Myocyte (in vitro differentiated cells): ENCODE data around the gene MIPEP. TPM values are rescaled to one million over a fixed set of nuclear protein-coding genes. Genes with fewer than 3 reads are reported as not detected.
"Not testable (repeated sequence)": the region's sequence is repeated elsewhere in the genome, so short reads cannot be mapped to it uniquely, and the experiment has no call there.

Experiments
- DNase-seq: peaks from one replicate; pipeline ENCODE4 v3.0.0-alpha.2; 2012; ENCODE audit warnings: low read depth
- polyA plus RNA-seq: library from polyadenylated mRNA; unstranded; fragments of >200 nt; gene quantifications from one replicate; pipeline ENCODE4 v1.2.1, GENCODE V29; 2012; ENCODE audit warnings: missing spikeins
- total RNA-seq: library from RNA; depleted of rRNA; stranded (reverse); fragments of >200 nt; gene quantifications from 2 replicates; pipeline ENCODE4 v1.2.3, GENCODE V29; 2014

Gene MIPEP
- total RNA-seq: 18.3 and 19.9 TPM in 2 replicates
- polyA plus RNA-seq: 28.2 TPM

DNA sequence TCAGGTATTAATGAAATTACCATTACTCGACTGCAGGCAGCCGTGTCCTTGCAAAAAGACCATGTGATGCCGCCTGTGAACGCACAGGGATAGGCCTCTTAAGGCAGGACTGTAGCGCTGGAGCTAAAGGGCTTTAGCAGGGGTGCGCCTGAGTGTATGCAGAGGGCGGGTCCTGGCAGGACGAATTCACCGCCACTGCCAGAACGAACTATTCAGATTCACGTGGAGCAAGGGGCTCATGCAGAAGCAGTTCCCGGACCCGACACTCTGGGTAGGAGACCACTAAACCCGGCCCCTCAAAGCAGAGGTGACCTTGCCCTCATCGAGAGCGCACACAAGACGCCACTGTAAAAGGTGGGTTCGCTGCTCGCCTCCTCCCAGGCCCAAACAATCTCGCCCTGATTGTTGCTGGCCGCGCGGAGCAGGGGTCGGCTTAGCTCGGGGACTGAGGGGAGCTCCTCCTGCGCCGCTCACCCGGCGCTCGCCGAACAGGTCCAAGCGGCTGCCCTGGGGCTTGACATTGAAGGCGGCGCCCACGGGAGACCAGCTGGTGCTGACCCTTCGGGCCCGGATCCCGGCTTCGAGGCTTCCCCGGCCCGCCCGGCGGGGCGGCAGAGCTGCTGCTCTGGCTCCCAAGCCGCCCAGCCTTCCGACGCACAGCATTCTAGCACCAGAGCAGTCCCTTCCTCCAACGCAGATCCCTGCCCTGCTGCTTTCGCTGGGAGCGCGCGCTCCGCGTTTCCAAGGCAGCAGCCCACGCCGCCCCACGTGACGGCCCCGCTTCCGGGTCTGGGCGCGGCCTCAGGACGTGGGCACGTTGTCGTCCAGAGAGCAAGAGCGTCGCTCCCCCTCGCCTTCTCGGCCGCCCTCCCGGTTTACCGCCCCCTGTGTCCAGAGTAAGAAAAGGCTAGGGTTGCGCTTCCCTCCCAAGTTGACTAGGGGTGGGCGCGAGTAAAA is at the start of gene MIPEP:
Gene MIPEP, minus strand, starts transcription at position 743 of the 957 bp plus-strand sequence. Its CDS starts 80 bp downstream, at position 663.
- peak; percentile 97 for DNase-seq

DNA sequence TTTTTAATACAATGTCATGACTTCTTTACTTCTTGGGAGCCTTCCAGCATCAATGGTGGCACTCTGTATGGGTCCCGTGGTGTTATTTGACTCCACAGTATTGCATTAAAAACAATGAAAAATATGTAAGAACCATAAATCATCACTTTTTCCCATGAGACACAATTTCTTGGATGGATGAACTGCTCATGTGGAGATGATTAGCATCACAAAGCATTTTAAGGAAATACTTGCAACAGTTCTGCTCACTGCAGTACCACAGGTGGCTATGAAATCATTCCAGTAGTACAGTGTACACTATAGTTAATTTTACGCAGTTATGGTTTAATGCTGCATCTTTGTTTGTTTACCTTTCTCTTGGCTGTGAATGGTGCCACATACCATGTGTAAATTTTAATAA is 45.3 kb upstream of the MIPEP start:
- DNase-seq: peak; percentile 36

DNA sequence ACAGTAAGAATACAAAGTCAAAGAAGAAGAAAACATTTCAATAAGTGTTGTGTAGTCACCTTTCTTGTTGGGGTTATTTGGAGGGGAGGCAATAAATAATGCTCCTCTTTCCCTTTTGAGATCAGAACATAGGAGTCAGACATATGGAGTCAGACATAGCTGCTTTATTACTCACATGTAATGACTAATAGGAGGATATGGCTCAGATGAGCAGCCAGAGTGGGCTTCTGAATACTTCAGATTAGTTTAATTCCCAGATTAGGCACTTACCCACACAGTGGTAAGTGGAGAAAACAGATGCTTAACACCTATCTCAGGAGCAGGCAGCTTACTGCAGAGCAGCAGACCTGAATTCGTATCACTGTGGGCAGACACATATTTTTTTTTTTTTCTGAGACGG is 39.8 kb upstream of the MIPEP start:
- no peak for DNase-seq

DNA sequence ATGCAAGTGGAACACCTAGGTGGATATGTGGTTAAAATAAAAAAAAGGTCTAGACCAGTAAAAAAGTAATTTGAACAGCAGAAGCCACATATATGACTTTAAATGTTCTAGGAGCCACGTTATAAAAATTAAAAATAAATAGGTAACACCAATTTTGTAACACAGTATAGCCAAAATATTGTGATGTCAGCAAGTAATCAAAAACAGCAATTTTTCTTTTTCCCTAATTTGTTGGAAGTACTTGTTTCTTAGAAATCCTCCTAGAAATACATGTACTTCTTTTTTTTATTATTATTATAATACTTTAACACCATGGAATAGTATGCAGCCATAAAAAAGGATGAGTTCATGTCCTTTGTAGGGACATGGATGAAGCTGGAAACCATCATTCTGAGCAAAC is 33.8 kb upstream of the MIPEP start:
- no peak for DNase-seq

DNA sequence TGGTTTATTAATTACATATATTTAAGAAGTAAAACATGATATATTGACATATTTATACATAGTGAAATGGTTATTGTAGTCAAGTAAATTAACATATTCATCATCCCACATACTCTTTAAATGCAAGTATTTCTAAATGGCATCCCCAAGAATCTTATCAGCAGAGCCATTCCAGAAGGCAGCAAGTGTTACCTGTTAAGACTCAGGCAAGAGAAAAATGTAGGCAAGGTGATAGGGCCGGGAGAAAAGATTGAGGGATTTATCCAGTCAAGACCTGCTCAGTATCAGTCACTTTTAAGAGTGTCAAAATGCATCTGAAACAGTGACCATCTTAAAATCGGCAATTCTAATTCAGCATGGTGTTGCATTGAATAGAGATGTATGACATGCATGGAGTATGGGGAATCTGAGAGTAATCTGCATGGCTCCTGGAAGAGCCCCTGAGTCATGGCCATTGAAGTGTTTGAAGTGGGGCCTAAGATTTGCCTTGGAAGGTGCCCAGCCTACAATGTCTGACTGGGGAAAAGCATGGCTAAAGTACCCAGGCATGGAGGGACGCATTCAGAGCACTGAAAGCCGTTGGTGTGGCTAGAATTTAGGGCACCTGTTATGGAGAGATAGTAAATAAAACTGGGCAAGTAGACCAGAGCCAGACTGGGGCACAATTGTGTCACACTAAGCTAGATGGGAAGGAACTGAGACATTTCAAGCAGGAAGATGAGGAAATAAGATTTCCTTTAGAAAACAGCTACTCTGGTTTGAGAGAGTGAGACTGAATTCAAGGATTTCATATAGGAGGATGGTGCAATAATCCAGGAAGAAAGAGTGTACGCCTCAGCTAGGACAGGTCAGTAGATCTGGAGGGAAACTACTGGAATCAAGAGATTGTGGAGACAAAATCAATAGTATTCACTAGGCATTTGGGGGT is 33.1 kb upstream of the MIPEP start:
- DNase-seq: no peak

DNA sequence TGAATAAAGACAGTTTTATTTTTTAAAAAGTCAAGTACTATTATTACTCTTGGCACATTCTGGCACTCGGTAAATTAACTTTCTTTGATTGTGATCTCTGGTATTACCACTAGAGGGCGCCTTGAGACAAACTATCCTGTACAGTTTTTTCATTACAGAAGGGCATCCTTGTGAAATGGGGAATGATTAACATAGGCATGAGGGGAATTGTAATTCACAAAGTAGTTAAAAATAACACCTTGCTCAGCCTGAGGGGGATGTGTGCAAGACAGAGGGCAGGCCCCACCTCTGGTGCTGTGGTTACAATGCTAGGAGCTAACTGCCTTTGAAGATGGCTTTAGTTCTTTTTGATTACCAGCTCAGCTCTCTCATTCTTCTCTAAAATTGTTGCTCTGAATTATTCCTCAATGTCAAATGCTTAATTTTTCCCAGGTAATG is 32.3 kb upstream of the MIPEP start:
- DNase-seq: peak; percentile 80

DNA sequence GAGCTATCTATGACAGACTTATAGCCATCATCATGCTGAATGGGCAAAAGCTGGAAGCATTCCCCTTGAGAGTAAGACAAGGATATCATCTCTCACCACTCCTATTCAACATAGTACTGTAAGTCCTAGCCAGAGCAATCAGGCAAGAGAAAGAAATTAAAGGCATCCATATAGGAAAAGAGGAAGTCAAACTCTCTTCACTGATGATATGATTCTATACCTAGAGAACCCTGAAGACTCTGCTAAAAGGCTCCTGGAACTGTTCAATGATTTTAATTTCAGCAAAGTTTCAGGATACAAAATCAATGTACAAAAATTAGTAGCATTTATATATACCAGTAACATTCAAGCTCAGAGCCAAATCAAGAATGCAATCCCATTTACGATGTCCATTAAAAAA is 29.8 kb upstream of the MIPEP start:
- no peak for DNase-seq

DNA sequence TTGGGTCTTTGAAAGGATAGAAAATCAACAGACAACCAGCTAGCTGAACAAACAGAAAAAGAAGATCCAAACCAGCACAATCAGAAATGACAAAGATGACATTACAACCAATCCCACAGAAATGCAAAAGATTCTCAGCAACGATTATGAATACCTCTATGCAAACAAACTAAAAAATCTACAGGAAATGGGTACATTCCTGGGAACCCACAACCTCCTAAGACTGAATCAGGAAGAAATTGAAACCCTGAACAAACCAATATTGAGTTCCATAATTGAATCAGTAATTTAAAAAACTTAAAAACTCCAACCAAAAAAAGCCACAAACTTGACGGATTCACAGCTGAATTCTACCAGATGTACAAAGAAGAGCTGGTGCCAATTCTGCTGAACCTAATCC is 29.0 kb upstream of the MIPEP start:
- no peak for DNase-seq

DNA sequence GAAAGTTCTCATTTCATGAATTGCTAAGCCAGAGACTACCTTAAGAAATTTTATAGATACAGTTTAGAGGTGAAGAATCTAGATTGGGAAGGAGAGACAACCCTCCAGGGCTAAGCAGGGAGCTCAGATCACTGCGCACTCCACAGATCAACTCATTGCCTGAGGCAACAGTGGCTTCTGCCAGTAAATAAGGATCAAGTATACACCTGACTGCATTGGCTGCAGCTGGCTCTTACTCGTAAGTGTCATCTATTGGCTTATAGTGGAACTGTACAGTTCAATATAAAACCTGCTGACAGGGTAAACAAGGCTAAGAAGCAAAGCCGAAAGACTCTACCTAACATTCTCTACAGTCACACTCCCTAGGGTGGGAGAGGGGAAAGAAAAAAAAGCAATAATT is 26.1 kb upstream of the MIPEP start:
- DNase-seq: no peak

DNA sequence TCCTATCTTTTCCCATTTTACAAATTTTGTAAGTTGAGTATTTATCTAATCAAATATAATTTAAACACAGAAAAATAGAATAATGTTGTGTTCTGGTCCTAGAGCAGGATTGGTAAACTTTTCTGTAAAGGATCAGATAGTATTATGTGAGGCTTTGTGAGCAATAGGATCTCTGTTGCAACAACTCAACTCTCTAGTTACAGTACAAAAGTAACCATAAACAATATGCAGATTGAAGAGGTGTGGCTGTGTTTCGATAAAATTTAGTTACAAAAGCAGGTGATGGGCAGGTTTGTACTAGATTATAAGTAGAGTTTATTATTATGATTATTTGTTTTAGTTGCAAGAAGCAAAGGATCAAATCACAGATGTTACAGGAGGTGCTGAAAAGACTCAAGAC is 23.3 kb upstream of the MIPEP start:
- DNase-seq: no peak

DNA sequence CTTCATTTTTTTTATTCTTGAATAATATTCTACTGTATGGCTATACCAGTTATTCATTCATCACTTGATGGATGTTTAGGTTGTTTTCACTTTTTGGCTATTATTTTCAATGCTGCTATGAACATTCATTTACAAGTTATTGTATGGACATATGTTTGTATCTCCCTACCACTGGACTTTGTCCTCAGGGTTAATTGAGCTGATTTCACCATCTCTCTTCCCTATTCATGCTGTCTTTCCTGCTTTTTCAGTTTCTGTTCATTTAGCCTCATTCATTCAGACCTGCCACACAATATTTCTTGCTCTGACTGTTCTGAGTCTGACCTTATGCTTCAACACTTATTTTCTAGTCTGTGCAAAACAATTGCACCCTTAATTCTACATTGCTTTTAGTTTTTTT is 20.4 kb upstream of the MIPEP start:
- no peak for DNase-seq

DNA sequence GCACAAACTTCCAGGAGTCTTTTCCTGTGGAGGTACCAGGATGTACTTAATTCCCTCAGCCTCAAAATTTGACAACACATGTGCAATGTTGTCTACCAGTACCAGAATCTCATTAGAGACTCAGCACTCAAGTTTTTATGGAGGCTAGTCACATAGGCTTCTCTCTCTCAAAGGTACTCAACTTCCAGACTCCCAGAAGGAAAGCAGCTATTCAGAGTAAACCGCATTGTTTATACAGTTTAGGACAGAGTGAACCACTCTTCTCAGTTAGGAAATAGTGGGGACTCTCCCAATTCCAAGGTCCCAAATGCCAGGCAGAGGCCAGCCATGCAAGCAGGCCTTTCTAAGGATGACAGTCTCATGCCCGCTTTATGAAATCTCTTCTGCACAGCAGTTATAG is 16.6 kb upstream of the MIPEP start:
- DNase-seq: no peak

DNA sequence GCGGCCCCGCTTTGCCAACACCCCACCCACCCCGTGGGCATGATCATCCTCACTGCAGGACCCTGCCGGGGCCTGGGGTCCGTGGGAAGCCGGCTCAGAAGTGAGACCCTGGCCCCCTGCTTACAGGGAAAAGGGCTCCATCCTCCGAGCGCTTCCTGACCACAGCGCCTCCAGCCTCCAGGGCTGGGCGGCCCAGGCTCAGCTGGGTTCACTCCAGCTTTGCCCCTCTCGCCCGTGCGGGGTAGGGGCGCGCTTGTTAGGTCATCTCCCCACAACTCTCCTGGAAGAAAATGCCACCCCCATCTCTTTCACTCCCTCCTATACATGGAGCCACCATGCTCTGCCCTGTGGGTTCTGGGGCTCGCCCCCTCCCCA is 14.7 kb upstream of the MIPEP start:
- DNase-seq: no peak

DNA sequence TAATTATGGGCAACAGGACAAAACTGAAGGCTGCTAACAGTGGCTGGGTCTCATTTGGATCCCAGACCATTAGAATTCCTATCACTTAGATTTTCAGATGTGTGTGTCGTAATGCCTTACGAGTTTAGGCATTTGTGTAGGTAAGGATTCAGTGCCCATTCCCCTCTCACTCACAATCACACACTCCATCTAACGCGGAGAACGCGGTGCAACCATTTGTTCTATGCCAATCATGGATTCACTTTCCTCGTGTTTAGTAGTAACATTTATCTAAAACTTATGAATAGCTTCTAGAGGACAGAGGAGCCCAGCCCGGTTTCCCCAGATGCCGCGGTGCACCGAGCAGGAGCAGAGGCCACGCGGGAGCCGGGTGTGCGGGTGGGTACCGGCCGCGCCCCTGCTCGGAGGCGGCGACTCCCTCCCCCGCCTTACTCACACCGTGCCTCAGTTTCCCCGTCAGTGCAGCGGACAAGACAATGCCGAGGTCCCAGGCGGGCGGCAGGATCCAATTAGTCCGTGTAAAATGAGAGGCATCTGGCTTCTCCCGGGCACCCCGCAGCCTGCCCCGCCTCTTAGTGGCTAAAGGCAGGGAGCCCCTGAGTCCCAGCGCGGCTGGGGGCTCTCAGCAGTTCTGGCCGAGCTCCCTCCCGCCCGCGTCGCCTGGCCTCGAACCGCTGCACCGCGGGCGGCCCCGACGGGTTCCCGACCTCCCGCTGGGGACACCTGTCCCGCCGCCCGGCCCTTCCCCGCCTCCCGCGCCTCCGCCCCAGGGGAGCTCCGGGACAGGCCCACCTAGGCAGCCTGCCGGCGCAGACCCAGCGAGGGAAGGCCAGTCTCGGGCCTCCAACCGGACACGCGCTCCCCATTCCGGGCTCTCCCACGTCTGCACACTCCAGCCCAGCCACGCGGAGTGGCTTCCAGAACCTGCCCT is 14.0 kb upstream of the MIPEP start:
- DNase-seq: no peak

DNA sequence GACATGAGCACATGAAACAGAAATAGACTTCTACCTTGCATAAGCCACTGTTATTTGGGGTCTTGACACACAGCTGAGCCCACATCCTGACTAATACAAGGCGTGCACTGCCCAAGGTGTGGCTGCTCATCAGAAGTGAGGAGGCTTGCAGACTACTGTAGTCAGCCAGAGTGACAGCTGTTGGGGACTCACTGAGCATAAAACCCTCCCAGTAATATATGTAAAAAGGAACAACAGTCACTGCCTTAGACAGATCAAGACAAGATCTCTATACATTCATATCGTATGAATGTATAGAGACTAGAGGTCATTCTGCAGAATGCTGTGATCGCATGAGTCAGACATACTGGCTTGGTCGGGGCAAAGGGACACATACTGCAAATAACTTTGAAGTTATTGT is 12.2 kb upstream of the MIPEP start:
- peak; percentile 84 for DNase-seq

DNA sequence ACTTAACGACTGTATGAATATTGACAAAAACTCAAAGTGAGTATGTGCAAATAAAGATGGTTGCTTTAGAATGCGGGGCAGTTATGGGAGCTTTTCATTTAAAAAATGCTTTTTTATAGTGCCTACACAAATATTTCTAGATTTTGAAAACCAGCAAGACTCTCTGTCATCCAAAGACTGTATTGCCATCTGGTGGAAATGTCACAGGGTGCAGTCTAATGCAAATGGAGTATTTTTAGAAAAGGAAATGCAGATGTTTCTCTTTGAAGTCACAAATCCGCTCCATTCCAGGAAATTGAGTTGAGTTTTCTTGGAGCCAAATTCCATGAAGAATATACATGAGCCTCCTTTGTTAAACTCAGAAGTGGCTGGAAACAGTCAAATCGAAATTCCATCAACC is 10.4 kb upstream of the MIPEP start:
- DNase-seq: peak; percentile 55

DNA sequence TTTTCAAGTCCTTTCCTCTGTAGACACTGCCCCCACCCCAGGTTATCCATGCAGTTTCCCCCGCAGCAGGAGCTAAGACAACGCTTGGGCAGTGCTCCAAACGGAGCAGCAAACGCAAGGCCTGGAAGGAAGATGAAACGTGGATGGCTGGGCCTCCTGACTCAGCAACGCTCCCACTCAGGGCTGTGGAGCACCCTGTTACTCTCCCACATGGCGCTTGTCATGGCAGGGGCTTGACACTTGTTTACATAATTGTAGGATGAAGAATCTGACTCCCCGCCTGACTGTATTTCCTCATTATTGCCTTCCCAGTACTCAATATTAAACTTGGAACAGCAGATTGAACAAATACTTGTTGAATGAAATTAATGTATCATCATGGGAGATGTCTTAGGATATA is 8.9 kb upstream of the MIPEP start:
- DNase-seq: no peak

DNA sequence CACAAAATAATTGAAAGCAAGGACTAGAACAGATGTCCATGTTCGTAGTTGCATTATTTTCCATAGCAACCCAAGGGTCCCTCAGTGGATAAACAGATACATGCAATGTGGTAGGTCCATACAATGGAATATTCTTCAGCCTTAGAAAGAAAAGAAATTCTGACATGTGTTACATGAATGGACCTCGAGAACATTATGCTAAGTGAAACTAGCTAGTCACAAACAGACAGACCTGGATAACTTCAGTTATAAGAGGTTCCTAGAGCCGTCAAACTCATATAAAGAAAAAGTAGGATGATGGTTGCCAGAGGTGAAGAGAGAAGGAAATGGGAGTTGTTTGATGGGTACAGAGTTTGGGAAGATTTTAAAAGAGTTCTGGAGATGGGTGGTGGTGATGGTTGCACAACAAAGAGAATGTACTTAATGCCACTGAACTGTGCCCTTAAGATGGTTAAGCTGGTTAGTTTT is 8.3 kb upstream of the MIPEP start, which contains the start of gene C1QTNF9B:
Gene C1QTNF9B, minus strand, starts transcription at position 51 of the 468 bp plus-strand sequence.
- not testable (repeated sequence) for DNase-seq

DNA sequence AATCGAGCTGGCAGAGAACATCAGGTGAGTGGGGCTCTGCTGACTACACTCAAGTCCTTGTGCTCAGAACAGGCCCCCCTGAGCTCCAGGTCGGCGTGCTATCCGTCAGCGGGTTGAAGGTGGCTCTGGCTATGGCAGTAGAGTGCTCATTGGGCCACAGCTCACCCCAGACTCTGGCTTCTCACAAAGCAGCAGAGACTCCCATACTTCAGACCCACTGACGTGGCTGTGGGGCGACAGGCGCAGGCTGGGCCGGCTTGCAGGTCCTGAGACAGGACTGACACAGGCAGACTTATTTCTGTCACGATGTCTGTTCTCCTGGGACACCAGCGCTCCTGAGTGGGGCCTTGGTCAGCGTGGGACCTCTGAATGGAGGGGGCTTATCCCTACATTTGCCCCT is 5.5 kb upstream of the MIPEP start:
- DNase-seq: not testable (repeated sequence)

DNA sequence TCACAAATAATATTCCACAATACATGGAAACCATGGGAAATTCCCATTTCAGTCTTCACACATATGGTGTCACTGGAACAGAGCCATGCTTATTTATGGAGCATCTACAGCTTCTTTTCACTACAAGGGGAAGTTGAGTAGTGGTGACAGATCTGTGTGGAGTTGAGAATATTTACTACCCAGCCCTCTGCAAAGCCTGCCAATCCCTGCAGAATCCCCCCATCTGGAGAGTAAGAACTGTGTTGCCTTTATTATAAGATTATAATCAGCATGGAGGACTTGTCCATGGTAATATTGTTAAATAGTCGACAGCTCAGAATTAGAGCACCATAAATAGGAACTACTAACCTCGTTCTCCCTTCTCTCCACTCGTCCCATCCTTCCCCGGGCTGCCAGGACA is 4.6 kb upstream of the MIPEP start:
- DNase-seq: not testable (repeated sequence)
